ENCODE data around the gene C2CD4D.
A peak's percentile ranks its signal among the peaks of the same experiment; 100 is the strongest.

C2CD4D gene

DNA sequence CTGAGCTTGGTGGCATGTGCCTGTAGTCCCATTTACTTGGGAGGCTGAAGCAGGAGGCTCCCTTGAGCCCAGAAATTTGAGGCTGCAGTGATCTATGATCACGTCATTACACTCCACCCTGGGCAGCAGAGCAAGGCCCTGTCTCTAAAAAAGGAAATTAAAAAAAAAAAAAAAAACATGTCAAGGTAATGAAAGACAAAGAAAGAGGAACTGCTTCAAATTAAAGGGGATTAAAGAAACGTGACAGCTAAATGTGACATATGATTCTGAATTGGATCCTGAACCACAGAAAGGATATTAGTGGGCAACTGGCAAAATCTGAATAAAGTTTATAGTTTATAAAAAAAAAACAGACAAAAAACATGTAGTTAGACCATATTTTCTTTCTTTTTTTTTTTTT lies 3.8 kb upstream of the C2CD4D start:
- Histone ChIP-seq H3K79me2 (ENCODE audit: insufficient read depth, low read depth) (no peaks in the 10 kb centered on the region), H3K4me1 (ENCODE audit: low read depth, poor library complexity, severe bottlenecking) (no peaks in the 10 kb centered on the region), H3K4me2 (no peak overlapping the region), H3K36me3 (ENCODE audit: insufficient read depth) (no peaks in the 10 kb centered on the region), H2AFZ (ENCODE audit: low read depth) (no peak overlapping the region), H3K4me3 (IDR thresholded peaks at IDR 0.05; ENCODE audit: insufficient read depth, low read depth, low read length) (no peak overlapping the region), H3K27ac (no peak overlapping the region), H3K27me3 (ENCODE audit: insufficient read depth, low read depth) (peaks cover 6% of the 10 kb centered on the region; the same call in 1 of the 2 replicates), H4K20me1 (ENCODE audit: insufficient read depth) (no peaks in the 10 kb centered on the region), H3K9ac (no peak overlapping the region)
- TF ChIP-seq, protein P1, sequence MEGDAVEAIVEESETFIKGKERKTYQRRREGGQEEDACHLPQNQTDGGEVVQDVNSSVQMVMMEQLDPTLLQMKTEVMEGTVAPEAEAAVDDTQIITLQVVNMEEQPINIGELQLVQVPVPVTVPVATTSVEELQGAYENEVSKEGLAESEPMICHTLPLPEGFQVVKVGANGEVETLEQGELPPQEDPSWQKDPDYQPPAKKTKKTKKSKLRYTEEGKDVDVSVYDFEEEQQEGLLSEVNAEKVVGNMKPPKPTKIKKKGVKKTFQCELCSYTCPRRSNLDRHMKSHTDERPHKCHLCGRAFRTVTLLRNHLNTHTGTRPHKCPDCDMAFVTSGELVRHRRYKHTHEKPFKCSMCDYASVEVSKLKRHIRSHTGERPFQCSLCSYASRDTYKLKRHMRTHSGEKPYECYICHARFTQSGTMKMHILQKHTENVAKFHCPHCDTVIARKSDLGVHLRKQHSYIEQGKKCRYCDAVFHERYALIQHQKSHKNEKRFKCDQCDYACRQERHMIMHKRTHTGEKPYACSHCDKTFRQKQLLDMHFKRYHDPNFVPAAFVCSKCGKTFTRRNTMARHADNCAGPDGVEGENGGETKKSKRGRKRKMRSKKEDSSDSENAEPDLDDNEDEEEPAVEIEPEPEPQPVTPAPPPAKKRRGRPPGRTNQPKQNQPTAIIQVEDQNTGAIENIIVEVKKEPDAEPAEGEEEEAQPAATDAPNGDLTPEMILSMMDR (conservative IDR thresholded peaks at IDR 0.05; ENCODE audit: low read depth, low read length): no peak

DNA sequence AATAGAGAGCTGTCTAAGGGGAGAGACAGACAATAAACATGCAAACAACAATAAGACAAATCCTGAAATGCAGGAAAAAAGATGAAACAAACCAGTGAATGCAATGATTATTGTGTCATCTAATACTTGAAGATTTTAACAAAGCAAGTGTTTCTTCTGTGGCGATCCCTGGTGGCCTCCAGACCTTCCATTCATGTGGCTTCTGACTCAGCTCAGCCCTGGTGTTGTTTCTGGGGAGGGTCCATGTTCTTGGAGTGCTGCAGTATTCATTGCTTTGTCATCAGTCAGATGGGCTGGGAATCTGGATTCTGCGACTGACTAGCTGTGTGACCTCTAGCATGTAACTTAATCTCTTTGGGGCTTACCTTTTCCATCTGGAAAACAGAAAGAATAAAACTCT lies 1.5 kb upstream of the C2CD4D start:
- no peaks in the 10 kb centered on the region for H4K20me1 ChIP-seq (ENCODE audit: insufficient read depth)
- H3K4me1 ChIP-seq (ENCODE audit: low read depth, poor library complexity, severe bottlenecking): peaks cover 17% of the 10 kb centered on the region
- H3K4me2 ChIP-seq: no peak overlapping the region
- H3K4me3 ChIP-seq (IDR thresholded peaks at IDR 0.05; ENCODE audit: insufficient read depth, low read depth, low read length): no peak overlapping the region
- no peak overlapping the region for H3K9ac ChIP-seq
- H3K79me2 ChIP-seq (ENCODE audit: insufficient read depth, low read depth): no peaks in the 10 kb centered on the region
- no peak overlapping the region for H3K27ac ChIP-seq
- no peaks in the 10 kb centered on the region for H3K36me3 ChIP-seq (ENCODE audit: insufficient read depth)
- peaks cover 14% of the 10 kb centered on the region for H3K27me3 ChIP-seq (ENCODE audit: insufficient read depth, low read depth)
- TF ChIP-seq, protein P1 (conservative IDR thresholded peaks at IDR 0.05; ENCODE audit: low read depth, low read length): no peak
- H2AFZ ChIP-seq (ENCODE audit: low read depth): no peak overlapping the region

DNA sequence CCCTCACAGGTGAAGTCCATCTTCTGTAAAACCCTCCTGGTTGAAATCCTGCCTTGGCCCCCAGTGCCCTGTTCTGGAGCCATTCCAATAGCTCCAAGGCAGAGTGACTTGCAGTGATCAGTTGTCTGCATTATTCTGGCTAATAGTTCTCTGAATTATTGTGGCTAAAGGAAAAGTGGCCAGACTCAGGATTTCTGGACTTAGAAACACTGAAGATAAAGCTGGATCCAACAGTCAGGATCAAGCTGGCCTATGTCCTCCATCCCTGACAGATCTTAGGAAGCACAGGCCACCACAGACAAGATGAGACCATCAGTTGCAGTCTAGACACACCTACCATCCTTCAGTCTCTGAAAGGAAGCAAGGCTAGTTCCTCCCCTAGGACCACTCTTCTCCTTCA lies 801 bp upstream of the C2CD4D start:
- Histone ChIP-seq H3K4me1 (ENCODE audit: low read depth, poor library complexity, severe bottlenecking) (peaks cover 23% of the 10 kb centered on the region), H4K20me1 (ENCODE audit: insufficient read depth) (no peaks in the 10 kb centered on the region), H3K9ac (peak overlapping the region; percentile 44; the same call in 1 of the 2 replicates), H3K79me2 (ENCODE audit: insufficient read depth, low read depth) (no peaks in the 10 kb centered on the region), H3K27ac (no peak overlapping the region; the same call in 1 of the 2 replicates), H3K36me3 (ENCODE audit: insufficient read depth) (no peaks in the 10 kb centered on the region), H3K27me3 (ENCODE audit: insufficient read depth, low read depth) (peaks cover 14% of the 10 kb centered on the region), H3K4me3 (IDR thresholded peaks at IDR 0.05; ENCODE audit: insufficient read depth, low read depth, low read length) (no peak overlapping the region), H3K4me2 (peak overlapping the region; percentile 2; the same call in 1 of the 2 replicates), H2AFZ (ENCODE audit: low read depth) (peak overlapping the region; percentile 4; the same call in 1 of the 2 replicates)
- TF ChIP-seq, protein P1 (conservative IDR thresholded peaks at IDR 0.05; ENCODE audit: low read depth, low read length): no peak

GRCh38 chr1:151839082-151839412 lies 573 bp downstream of the C2CD4D start:
- Histone ChIP-seq H3K4me2 (no peak overlapping the region), H2AFZ (ENCODE audit: low read depth) (peak overlapping the region; percentile 12; the same call in 1 of the 2 replicates), H3K4me1 (ENCODE audit: low read depth, poor library complexity, severe bottlenecking) (peaks cover 32% of the 10 kb centered on the region), H3K27ac (no peak overlapping the region), H3K36me3 (ENCODE audit: insufficient read depth) (no peaks in the 10 kb centered on the region), H3K79me2 (ENCODE audit: insufficient read depth, low read depth) (no peaks in the 10 kb centered on the region), H3K27me3 (ENCODE audit: insufficient read depth, low read depth) (peaks cover 14% of the 10 kb centered on the region), H3K4me3 (IDR thresholded peaks at IDR 0.05; ENCODE audit: insufficient read depth, low read depth, low read length) (no peak overlapping the region), H4K20me1 (ENCODE audit: insufficient read depth) (no peaks in the 10 kb centered on the region), H3K9ac (no peak overlapping the region)
- TF ChIP-seq, protein P1 (conservative IDR thresholded peaks at IDR 0.05; ENCODE audit: low read depth, low read length): no peak
